ENCODE data around the gene PIEZO1. TPM values are rescaled to one million over a fixed set of nuclear protein-coding genes. Genes with fewer than 3 reads are reported as not detected.

PIEZO1 gene
- total and polyA plus RNA-seq, 2 experiments from 2014 or later = 30.4 to 70.1 TPM

DNA sequence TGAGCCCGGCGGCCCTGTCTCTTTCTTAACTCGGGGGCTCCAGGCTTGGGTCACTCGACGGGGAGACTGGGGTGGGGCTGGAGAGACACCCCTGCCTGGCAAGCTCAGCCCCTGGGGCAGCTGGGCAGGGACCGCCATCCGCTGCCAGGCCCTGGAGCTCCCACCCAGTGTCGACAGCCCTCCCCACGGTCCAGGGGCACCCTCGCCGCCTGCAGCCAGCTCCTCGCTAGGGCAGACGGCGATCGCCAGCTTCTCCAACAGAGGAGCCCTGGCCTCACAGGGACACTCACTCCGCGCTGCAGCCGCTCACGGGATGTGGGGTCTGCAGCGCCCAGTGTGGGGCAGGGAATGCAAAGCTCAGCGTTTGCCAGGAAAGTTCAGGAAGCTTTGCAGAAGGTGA lies 42.7 kb upstream of the PIEZO1 start:
- no peaks in the 10 kb centered on the region for H4K20me1 ChIP-seq (replicated peaks; ENCODE audit: insufficient read depth)
- peaks cover 3% of the 10 kb centered on the region; the same call in 2 of the 3 replicates for H3K36me3 Mint-ChIP-seq (ENCODE audit: low read depth)
- no peak for ATAC-seq

DNA sequence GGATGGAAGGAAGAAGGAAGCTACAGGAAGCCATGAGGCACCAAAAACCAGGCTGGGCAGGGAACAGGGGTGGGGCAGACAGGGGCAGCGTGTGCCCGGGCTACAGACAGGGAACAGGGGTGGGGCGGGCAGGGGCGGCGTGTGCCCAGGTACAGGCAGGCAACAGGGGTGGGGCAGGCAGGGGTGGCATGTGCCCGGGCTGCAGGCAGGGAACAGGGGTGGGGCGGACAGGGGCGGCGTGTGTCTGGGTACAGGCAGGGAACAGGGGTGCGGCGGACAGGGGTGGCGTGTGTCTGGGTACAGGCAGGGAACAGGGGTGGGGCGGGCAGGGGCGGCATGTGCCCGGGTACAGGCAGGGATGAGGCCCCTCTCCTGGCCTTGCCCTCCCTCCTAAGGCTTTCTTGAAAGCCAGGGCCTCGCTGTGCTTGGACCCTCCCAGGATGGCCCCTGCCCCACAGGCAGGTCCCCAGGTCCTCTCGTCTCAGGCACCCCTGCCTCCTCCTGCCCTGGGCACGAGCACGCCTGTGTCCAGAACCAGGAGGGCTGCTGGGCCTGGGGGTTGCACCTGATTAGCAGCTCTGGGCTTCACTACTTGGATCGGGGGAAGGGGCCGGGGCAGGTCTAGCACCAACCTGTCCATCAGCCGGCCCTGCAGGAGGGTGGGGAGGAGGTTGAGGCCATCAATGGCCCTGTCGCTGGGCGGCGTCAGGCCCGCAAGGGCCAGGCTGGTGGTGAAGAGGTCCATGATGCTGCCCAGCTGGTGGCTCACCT lies 41.2 kb upstream of the PIEZO1 start:
- no peaks in the 10 kb centered on the region for H3K79me2 ChIP-seq (replicated peaks; ENCODE audit: insufficient read depth)
- no peaks in the 10 kb centered on the region for H3F3A ChIP-seq (replicated peaks; ENCODE audit: low read depth)
- H2AFZ ChIP-seq = no peak overlapping the region
- no peak overlapping the region for H3K27ac ChIP-seq (ENCODE audit: low read depth)
- no peaks in the 10 kb centered on the region; the same call in 2 of the 3 replicates for H3K9me3 Mint-ChIP-seq
- no peak overlapping the region for H3K4me3 ChIP-seq
- no peaks in the 10 kb centered on the region; the same call in 2 of the 3 replicates for H3K4me1 Mint-ChIP-seq
- no peaks in the 10 kb centered on the region for H4K20me1 ChIP-seq (replicated peaks; ENCODE audit: insufficient read depth)
- no peaks in the 10 kb centered on the region for H3K27me3 ChIP-seq (ENCODE audit: insufficient read depth)
- H3K27me3 Mint-ChIP-seq (ENCODE audit: insufficient read depth, low read depth, poor library complexity) = peaks cover 5% of the 10 kb centered on the region
- H3K36me3 Mint-ChIP-seq (ENCODE audit: low read depth) = peaks cover 3% of the 10 kb centered on the region; the same call in 2 of the 3 replicates
- no peak overlapping the region for H3K27ac Mint-ChIP-seq
- H3K9me2 ChIP-seq (ENCODE audit: insufficient read depth) = no peaks in the 10 kb centered on the region
- H3K4me3 Mint-ChIP-seq = no peak overlapping the region
- H3K36me3 ChIP-seq (ENCODE audit: insufficient read depth) = no peaks in the 10 kb centered on the region
- DNase-seq (ENCODE audit: low spot score) (no peak), ATAC-seq (no peak)
- H3K4me1 ChIP-seq (ENCODE audit: insufficient read depth) = no peaks in the 10 kb centered on the region
- H3K4me2 ChIP-seq = no peak overlapping the region
- TF ChIP-seq EZH2phosphoT487 (IDR thresholded peaks at IDR 0.05; ENCODE audit: unreplicated experiment) = no peak
- no peak for TF ChIP-seq NANOG (IDR thresholded peaks at IDR 0.05; ENCODE audit: borderline replicate concordance)
- TF ChIP-seq POLR2AphosphoS5 (IDR thresholded peaks at IDR 0.05; ENCODE audit: low read depth) = no peak
- TF ChIP-seq, protein P1, sequence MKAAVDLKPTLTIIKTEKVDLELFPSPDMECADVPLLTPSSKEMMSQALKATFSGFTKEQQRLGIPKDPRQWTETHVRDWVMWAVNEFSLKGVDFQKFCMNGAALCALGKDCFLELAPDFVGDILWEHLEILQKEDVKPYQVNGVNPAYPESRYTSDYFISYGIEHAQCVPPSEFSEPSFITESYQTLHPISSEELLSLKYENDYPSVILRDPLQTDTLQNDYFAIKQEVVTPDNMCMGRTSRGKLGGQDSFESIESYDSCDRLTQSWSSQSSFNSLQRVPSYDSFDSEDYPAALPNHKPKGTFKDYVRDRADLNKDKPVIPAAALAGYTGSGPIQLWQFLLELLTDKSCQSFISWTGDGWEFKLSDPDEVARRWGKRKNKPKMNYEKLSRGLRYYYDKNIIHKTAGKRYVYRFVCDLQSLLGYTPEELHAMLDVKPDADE (IDR thresholded peaks at IDR 0.05) = no peak
- TF ChIP-seq CREB1 (CRISPR knock-in tag; IDR thresholded peaks at IDR 0.05; ENCODE audit: low read depth) = no peak
- TF ChIP-seq, protein P2, sequence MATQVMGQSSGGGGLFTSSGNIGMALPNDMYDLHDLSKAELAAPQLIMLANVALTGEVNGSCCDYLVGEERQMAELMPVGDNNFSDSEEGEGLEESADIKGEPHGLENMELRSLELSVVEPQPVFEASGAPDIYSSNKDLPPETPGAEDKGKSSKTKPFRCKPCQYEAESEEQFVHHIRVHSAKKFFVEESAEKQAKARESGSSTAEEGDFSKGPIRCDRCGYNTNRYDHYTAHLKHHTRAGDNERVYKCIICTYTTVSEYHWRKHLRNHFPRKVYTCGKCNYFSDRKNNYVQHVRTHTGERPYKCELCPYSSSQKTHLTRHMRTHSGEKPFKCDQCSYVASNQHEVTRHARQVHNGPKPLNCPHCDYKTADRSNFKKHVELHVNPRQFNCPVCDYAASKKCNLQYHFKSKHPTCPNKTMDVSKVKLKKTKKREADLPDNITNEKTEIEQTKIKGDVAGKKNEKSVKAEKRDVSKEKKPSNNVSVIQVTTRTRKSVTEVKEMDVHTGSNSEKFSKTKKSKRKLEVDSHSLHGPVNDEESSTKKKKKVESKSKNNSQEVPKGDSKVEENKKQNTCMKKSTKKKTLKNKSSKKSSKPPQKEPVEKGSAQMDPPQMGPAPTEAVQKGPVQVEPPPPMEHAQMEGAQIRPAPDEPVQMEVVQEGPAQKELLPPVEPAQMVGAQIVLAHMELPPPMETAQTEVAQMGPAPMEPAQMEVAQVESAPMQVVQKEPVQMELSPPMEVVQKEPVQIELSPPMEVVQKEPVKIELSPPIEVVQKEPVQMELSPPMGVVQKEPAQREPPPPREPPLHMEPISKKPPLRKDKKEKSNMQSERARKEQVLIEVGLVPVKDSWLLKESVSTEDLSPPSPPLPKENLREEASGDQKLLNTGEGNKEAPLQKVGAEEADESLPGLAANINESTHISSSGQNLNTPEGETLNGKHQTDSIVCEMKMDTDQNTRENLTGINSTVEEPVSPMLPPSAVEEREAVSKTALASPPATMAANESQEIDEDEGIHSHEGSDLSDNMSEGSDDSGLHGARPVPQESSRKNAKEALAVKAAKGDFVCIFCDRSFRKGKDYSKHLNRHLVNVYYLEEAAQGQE (IDR thresholded peaks at IDR 0.05; ENCODE audit: unreplicated experiment) = no peak

More for the DNA sequence above, 42.7 kb upstream of the PIEZO1 start:
- TF ChIP-seq ZNF114 (CRISPR knock-in tag; IDR thresholded peaks at IDR 0.05) = no peak
- TF ChIP-seq CREB1 (CRISPR knock-in tag; IDR thresholded peaks at IDR 0.05; ENCODE audit: low read depth) = no peak
- TF ChIP-seq, protein P1 (IDR thresholded peaks at IDR 0.05) = no peak
- no peak for TF ChIP-seq JUNB (IDR thresholded peaks at IDR 0.05; ENCODE audit: unreplicated experiment)
- TF ChIP-seq, protein P2 (IDR thresholded peaks at IDR 0.05; ENCODE audit: unreplicated experiment) = no peak
- TF ChIP-seq EZH2 (IDR thresholded peaks at IDR 0.05; ENCODE audit: low read depth, unreplicated experiment) = no peak
- no peak for TF ChIP-seq STAT1 (IDR thresholded peaks at IDR 0.05; ENCODE audit: unreplicated experiment)
- no peak for TF ChIP-seq ZNF331 (CRISPR knock-in tag; IDR thresholded peaks at IDR 0.05; ENCODE audit: low read depth)
- TF ChIP-seq POLR2AphosphoS5 (IDR thresholded peaks at IDR 0.05; ENCODE audit: low read depth) = no peak
- no peak for TF ChIP-seq EZH2phosphoT487 (IDR thresholded peaks at IDR 0.05; ENCODE audit: unreplicated experiment)
- no peak overlapping the region for H3K27ac Mint-ChIP-seq
- H3K4me3 ChIP-seq = no peak overlapping the region
- H3K27ac ChIP-seq (ENCODE audit: low read depth) = no peak overlapping the region
- H3K9me2 ChIP-seq (ENCODE audit: insufficient read depth) = no peaks in the 10 kb centered on the region
- no peak overlapping the region for H3K4me3 Mint-ChIP-seq
- peaks cover 5% of the 10 kb centered on the region for H3K27me3 Mint-ChIP-seq (ENCODE audit: insufficient read depth, low read depth, poor library complexity)
- no peaks in the 10 kb centered on the region for H3K36me3 ChIP-seq (ENCODE audit: insufficient read depth)
- no peaks in the 10 kb centered on the region for H3K79me2 ChIP-seq (replicated peaks; ENCODE audit: insufficient read depth)
- no peaks in the 10 kb centered on the region for H3K4me1 ChIP-seq (ENCODE audit: insufficient read depth)
- no peak overlapping the region for H2AFZ ChIP-seq
- H3F3A ChIP-seq (replicated peaks; ENCODE audit: low read depth) = no peaks in the 10 kb centered on the region
- H3K27me3 ChIP-seq (ENCODE audit: insufficient read depth) = no peaks in the 10 kb centered on the region
- no peaks in the 10 kb centered on the region; the same call in 2 of the 3 replicates for H3K9me3 Mint-ChIP-seq
- H3K4me2 ChIP-seq = no peak overlapping the region
- no peak for DNase-seq (ENCODE audit: low spot score)
- no peaks in the 10 kb centered on the region; the same call in 2 of the 3 replicates for H3K4me1 Mint-ChIP-seq

All from GM23338 (cell line).